ENCODE results near the gene RMI2.
A peak's percentile ranks its signal among the peaks of the same experiment; 100 is the strongest.
"Not testable (repeated sequence)": the region's sequence is repeated elsewhere in the genome, so short reads cannot be mapped to it uniquely, and the experiment has no call there.

RMI2 gene

GRCh38 chr16:11345040-11345862, at the start of gene RMI2:
RMI2 (plus strand) TSS chr16:11345459; CDS start chr16:11345472, 13 bp downstream.
- peak; percentile 82 for DNase-seq (ENCODE audit: low read depth, low spot score)

GRCh38 chr16:11295672-11296071, 49.6 kb upstream of the RMI2 start:
- no peak for DNase-seq (ENCODE audit: low read depth, low spot score)

GRCh38 chr16:11296351-11296705, 48.9 kb upstream of the RMI2 start:
- no peak for DNase-seq (ENCODE audit: low read depth, low spot score)

- DNase-seq (ENCODE audit: low read depth, low spot score): no peak
These were observed 48.4 kb upstream of the RMI2 start for GRCh38 chr16:11296706-11297491.

GRCh38 chr16:11297492-11298142, 47.6 kb upstream of the RMI2 start:
- no peak for DNase-seq (ENCODE audit: low read depth, low spot score)

GRCh38 chr16:11298143-11298900, 46.9 kb upstream of the RMI2 start:
- no peak for DNase-seq (ENCODE audit: low read depth, low spot score)

GRCh38 chr16:11298950-11299547, 46.2 kb upstream of the RMI2 start:
- not testable (repeated sequence) for DNase-seq (ENCODE audit: low read depth, low spot score)

- DNase-seq (ENCODE audit: low read depth, low spot score): no peak
These were observed 45.2 kb upstream of the RMI2 start for GRCh38 chr16:11299865-11300559.

DNA sequence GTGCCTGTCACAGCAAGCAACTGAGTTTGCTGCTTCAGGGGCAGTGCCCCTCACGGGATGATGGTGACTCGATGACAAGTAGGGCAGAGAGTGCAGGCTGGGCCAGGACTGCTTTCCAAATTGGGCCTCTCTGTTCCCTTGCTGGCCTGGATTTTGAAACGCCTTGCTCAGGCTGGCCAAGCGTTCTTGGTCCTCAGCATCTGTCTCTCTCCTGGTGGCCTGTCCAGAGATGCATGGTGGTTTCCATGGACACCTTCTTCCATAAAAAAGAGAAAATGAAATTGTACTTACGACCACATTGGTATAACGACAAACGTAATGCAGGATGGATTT, 44.7 kb upstream of the RMI2 start:
- no peak for DNase-seq (ENCODE audit: low read depth, low spot score)

GRCh38 chr16:11301645-11302501, 43.4 kb upstream of the RMI2 start:
- DNase-seq (ENCODE audit: low read depth, low spot score): no peak

DNA sequence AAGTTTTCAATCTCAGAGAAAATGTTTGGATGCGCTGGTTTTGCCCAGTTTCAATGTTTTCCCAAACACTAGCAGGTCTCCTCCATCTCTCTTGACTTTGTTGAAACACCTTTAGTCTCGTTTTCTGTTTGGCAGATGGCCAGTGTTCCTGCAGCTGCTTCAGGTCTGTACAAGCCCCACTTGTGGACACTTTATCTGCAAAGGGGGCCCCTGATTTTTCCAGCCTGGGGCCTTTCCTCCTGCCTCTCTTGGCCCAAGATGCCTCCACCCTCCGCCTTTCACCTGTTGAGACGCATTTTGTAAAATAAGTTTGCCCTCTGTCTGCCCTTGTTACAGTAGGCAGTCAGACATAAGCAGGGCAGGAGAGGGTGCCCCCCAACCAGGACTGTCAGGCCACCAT, 42.3 kb upstream of the RMI2 start:
- no peak for DNase-seq (ENCODE audit: low read depth, low spot score)

DNA sequence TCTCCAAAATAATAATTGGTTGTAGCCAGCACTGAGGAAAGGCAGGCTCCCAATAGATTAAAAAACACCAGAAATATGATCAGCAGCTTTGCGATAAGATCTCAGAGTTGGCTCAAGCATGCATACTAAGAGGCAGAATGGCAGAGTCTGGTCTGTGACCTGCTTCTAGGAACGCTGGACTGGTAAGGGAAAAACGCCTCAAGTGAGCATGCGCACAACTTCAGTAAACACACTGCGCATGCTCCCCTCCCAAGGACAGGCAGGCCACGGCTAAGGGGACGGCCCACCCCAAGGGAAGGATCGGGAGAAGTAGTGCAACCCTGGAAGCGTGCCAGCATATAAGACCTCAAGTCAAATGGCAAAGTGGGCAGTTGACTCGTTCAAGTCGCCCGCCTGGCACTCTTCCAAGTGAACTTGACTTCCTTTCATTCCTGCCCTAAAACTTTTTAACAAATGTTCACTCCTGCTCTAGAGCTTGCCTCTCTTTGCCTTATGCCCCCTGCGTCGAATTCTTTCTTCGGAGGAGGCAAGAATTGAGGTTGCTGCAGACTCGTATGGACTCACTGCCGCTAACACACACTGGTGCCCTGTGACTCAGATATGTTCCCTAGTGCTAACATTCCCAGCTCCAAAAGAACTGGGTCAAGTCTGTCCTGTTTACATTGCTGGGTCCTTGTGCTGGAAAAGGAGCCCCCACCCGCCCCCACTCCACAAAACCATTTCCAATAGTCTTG, 41.7 kb upstream of the RMI2 start:
- DNase-seq (ENCODE audit: low read depth, low spot score): no peak

DNA sequence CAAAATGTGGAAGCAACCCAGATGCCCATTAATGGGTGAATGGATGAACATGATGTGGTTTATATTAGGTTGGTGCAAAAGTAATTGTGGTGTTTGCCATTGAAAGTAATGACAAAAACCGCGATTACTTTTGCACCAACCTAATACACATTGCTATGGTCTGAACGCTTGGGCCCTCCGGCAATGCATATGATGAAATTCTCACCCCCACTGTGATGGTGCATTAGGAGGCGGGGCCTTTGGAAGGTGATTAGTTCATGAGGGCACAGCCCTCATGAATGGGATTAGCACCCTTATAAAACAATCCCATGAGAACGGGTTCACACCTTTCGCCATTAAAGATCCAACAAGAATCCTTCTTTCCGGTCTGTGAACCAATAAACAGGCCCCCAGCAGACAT, 38.9 kb upstream of the RMI2 start:
- no peak for DNase-seq (ENCODE audit: low read depth, low spot score)

GRCh38 chr16:11306997-11307638, 38.1 kb upstream of the RMI2 start:
- DNase-seq (ENCODE audit: low read depth, low spot score): no peak

DNA sequence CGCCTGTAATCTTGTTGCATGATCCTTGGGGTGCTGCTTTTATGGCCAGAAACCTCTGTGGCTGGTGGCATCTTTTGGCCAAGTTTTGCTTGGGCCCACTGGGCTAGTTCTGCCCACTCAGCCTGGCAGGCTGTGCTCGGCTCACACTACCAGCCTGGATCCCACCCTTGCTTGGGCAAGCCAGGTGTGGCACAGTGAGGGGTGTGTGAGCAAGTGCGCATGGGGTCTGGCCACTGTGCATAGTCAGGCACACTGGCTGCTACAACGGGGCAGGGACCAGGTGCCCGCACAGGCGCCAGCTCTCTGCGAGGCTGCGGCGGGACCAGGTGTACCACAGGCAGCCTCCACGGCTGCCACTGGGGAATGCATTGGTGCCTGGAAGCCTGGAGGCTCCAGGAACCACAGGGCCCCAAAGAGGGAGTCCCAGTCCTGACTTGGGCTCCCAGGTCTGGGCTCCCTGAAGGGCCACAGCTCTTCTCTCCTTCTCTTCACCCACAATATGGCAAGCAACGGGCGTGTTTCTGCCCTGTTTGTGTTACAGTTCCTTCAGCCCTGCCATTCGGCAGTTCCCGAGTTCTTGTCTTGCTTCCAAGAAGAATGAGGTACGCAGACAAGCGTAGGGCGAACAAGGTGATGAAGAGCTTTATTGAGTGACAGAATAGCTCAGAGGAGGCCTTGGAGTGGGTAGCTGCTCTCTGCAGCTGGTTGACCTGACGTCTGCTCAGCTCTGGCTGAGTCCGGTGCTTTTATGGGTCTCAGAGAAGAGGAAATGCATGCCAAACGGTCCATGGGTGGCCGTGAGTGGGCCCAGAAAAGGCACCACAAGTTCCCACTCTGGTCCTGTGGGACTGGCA, 37.4 kb upstream of the RMI2 start:
- DNase-seq (ENCODE audit: low read depth, low spot score): no peak

GRCh38 chr16:11308493-11309283, 36.6 kb upstream of the RMI2 start:
- no peak for DNase-seq (ENCODE audit: low read depth, low spot score)
